HG03175 (cell line): ENCODE data around the gene LAMA2.

Experiments
- ATAC-seq: cut with Tn5 transposase; IDR thresholded peaks from one replicate; pipeline ENCODE4 v1.9.1; 2021; ENCODE audit warnings: mild to moderate bottlenecking, moderate library complexity; ENCODE audit not compliant: unreplicated experiment

LAMA2 gene

DNA sequence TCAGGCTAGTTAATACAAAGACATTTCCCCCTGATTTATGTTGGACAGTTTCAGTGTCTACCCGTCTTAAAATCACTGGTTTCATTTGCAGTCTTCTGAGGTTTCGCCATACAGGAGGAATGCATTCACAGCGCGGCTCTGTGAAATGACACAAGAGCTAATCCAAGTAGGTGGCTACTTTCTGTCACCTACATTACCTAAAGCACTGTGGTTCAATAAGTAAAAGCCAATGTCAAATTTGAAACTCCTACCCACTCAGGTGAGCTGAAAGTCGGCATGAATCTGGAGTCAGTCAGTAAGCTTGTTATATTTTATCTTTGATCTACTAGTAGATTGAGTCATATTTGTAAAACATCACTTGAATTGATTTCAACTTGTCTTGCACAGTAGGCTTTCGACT, 370.8 kb downstream of the LAMA2 start:
- ATAC-seq = no peak

DNA sequence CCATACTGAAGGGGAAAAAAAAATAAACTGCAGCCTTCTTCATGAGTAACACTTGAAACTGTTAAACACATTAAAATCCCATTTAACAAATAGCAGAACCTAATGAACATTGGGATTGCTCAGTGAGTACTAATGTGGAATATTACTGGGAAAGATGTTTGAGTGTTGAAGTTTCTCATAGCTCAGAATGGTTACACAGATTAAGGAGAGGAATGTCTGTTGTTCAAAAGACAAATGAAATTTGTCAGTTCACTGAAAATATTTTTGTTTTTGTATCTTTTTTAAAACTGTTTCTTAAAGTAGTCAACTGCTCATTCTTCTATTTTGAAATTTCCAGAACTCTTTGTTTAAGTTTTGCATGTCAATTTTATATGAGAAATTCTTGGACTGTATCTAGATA, 374.3 kb downstream of the LAMA2 start:
- ATAC-seq = no peak

GRCh38 chr6:129262661-129263060, 379.7 kb downstream of the LAMA2 start:
- ATAC-seq = no peak

- no peak for ATAC-seq
Observed at GRCh38 chr6:129263176-129263575, 380.2 kb downstream of the LAMA2 start.

- ATAC-seq = no peak
Observed at GRCh38 chr6:129264480-129265045, 381.6 kb downstream of the LAMA2 start.

DNA sequence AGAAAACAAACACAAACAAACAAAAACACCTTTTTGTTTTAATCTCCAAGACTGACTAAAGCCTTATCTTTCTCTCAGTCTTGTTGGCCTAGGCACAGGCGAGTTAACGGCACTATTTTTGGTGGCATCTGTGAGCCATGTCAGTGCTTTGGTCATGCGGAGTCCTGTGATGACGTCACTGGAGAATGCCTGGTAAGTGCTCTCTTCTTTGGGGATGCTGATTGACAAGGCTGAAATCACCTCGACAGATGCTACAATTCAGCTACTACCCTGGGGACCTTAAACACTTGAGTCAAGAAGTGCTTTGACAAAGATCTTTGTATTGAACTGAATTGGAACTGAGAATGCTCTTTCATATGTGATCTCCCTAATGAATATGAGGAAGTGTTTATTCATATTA, 384.1 kb downstream of the LAMA2 start:
- ATAC-seq = no peak

DNA sequence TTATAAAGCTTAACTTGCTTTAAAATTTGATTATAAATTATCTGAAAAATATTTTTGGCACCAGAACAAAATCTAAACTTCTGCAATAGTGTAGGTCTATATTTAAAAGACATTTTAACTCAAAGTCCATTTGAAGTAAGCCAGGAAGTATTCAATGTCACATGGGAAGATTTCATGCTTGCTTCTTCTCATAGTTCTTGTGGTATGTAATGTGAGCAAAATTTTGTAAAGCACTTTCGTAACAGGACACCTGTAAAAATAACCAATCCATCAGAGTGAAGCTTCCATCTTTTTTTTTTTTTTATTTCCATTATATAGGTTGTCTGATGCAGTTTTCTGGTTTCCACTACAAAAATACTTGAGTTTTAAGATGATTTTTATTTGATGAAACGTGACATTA, 386.1 kb downstream of the LAMA2 start:
- no peak for ATAC-seq

- no peak for ATAC-seq
Observed at GRCh38 chr6:129269891-129270290, 387.0 kb downstream of the LAMA2 start.

DNA sequence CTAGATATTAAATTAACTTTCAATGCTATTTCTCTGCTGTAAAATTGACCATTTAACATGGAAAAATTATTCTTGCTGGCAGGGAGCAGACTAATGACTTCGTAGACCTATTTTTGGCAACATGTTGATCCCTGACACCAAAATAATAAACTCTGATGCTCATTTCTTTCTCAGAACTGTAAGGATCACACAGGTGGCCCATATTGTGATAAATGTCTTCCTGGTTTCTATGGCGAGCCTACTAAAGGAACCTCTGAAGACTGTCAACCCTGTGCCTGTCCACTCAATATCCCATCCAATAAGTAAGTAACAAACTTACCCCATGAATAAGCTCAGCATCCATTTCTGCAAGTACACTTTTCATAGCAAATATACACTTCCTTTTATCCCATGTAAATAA, 387.5 kb downstream of the LAMA2 start:
- ATAC-seq = no peak

- ATAC-seq = no peak
Observed at GRCh38 chr6:129273161-129273560, 390.2 kb downstream of the LAMA2 start.

- ATAC-seq = no peak
Observed at GRCh38 chr6:129276461-129276860, 393.5 kb downstream of the LAMA2 start.

DNA sequence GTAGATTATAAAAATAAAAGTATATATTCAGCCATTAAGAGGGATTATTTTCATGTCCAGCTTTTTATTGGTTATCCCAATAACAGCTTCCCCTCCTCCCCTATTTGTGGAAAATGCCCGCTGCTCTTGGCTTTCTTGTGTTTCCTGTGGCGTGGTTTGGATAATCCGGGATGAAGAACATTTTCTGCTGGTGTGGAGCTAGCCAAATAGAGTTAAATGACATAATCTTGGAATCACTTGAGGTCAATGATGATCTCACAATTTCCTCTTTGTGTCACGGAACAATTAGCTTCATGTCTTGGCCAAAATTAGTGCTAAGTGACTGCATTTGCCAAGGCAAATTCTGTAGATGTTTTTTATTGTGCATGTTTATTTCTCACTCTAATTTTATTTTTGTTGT, 394.0 kb downstream of the LAMA2 start:
- ATAC-seq = no peak

GRCh38 chr6:129279343-129280292, 396.7 kb downstream of the LAMA2 start:
- ATAC-seq = no peak

DNA sequence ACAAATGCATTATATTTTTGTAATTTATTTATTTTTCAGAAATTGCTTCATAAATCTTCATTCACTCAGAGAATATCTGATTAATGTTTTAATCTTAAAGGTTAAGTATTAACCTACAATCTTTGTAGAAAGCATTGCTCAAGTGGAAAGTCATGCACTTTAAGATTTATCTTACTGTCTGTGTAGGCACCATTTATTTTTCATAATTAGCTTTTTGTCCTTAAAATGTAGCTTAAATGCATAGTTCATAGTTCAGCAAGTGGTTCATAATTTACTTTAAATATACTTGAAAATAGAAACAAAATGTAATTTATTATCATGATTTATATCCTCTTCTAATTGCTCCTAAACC, 397.3 kb downstream of the LAMA2 start:
- ATAC-seq = no peak

DNA sequence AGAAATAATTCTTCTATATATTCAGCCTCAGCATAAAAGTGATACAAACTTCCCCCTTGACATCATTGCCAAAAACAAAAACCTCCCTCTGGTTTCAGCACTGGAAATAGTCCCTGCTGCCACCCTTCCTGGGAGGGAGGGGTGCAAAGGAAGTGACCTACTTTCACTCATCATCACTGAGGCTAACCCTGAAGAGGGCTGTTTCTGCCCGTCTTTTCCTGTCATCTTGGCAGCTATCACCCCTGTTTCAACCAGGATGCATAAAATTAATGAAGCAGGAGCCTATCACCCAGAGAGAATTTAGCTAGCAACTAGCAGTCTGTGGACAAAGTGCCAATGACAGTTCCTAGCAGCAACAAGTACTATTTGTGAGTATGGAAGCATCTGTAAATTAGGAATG, 397.8 kb downstream of the LAMA2 start:
- no peak for ATAC-seq

- no peak for ATAC-seq
Observed at GRCh38 chr6:129281168-129281796, 398.3 kb downstream of the LAMA2 start.

GRCh38 chr6:129282019-129282418, 399.1 kb downstream of the LAMA2 start:
- ATAC-seq = no peak

- ATAC-seq = no peak
Observed at GRCh38 chr6:129284225-129284624, 401.3 kb downstream of the LAMA2 start.

GRCh38 chr6:129287231-129288177, 404.6 kb downstream of the LAMA2 start:
- ATAC-seq = no peak

DNA sequence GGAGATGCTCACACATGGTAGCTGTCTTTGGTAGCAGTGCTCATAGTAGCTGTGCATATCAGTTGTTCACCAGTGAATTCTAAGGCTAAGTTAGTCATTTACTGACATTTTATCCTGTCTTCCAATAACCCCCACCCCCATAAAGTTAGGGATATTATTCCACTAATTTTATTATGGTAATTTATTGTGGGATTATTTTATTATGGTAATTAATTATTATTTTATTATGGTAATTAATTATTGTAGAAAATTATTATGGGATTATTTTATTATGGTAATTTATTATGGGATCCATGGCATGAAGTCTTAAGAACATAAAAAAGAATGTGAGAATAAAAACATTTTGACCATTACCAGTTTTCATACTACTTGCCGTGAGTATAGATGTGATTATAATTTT, 406.5 kb downstream of the LAMA2 start:
- no peak for ATAC-seq

DNA sequence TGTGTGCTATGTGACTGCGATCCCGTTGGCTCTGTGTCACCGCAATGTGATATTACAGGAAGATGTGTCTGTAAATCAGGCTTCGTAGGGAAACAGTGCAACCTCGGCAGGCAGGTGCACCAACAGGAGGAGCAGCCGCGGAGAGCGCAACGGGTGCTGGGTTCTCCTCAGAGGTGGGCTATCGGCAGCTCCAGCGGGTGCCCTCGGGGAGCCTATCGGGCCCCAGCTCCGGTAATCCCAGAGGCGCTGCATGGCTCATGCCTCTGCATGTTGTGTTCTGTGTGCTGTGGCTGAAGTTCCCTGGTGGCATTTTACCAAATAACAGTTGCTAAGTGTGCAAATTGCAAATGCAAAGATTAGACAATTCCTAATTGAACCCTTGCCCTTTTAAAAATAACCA, 409.9 kb downstream of the LAMA2 start:
- ATAC-seq = no peak
